Fibroblast of pulmonary artery (primary cell): ENCODE data around the gene ALPG.
"Not testable (repeated sequence)": the region's sequence is repeated elsewhere in the genome, so short reads cannot be mapped to it uniquely, and the experiment has no call there.

Source experiments
- DNase-seq: peaks from one replicate; pipeline ENCODE4 v3.0.0-alpha.2; 2010; ENCODE audit warnings: low read depth
- H3K4me3 ChIP-seq: replicated peaks from 2 replicates; pipeline ENCODE4 v1.5.1; 2011; ENCODE audit warnings: low read depth, mild to moderate bottlenecking, control low read depth, low read length, moderate library complexity
- CTCF ChIP-seq: IDR thresholded peaks from 2 replicates; pipeline ENCODE4 v1.5.1; 2011; ENCODE audit warnings: mild to moderate bottlenecking, control low read depth, low read length, inconsistent platforms; ENCODE audit errors: missing control alignments

The ALPG gene

GRCh38 chr2:232419245-232420072, 12.8 kb downstream of the ALPG start:
- TF ChIP-seq CTCF, result no peak
- H3K4me3 ChIP-seq, result no peak overlapping the region
- DNase-seq, result no peak

- TF ChIP-seq CTCF, result no peak
- DNase-seq, result no peak
- H3K4me3 ChIP-seq, result no peak overlapping the region
Measured at GRCh38 chr2:232420073-232420454, 13.4 kb downstream of the ALPG start.

DNA sequence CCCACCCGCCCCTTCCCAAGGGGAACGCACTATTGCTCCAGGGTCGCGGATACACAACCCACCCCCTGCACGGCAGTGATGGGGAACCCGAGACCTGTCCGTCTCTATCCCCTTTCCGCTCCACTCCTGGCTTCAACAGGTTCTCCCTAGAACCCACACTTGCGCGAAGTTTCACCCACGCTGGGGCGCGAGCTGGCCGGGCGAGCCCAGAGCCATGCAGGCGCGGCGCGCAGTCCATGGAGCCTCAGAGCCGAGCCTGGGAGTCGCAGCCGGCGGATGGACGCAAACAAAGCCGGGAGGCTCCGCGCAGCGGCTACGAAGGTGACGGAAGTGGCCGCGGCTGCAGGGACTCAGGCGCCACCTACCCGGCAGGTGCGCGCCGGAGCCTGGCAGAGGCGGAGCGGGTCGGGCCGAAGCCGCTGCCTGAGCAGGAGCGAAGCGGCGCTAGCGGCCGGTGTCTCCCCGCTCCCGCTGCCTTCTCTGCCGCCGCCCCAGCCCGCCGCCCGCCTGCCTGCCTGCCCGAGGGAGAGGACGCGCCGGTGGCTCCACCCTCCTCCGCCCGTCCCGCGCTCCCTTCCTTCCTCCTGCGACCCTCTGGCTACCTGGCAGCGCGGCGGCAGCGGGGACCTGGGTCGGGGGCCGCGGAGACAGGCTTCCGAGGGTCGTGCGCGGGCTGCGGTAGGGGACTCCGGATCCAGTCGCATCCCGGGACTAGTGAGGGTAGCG, 14.0 kb downstream of the ALPG start:
- no peak overlapping the region for H3K4me3 ChIP-seq
- TF ChIP-seq CTCF, result no peak
- no peak for DNase-seq

GRCh38 chr2:232421189-232421785, 14.6 kb downstream of the ALPG start:
- no peak for TF ChIP-seq CTCF
- no peak overlapping the region for H3K4me3 ChIP-seq
- no peak for DNase-seq

- DNase-seq, result no peak
- no peak overlapping the region for H3K4me3 ChIP-seq
Measured at GRCh38 chr2:232422051-232422450, 15.4 kb downstream of the ALPG start.

GRCh38 chr2:232422996-232423395, 16.4 kb downstream of the ALPG start:
- not testable (repeated sequence) for DNase-seq, H3K4me3 ChIP-seq

More at GRCh38 chr2:232422051-232422450, 15.4 kb downstream of the ALPG start:
- TF ChIP-seq CTCF, result no peak

GRCh38 chr2:232423407-232423806, 16.8 kb downstream of the ALPG start:
- not testable (repeated sequence) for H3K4me3 ChIP-seq, DNase-seq
